Activated naive CD4-positive, alpha-beta T cell treated with anti-CD3 and anti-CD28 coated beads, Interleukin-2, amount 50 U/mL, for 72 hours (primary cell): ENCODE data around the gene TRIM38. TPM values are rescaled to one million over a fixed set of nuclear protein-coding genes. Genes with fewer than 3 reads are reported as not detected.
"Not testable (repeated sequence)": the region's sequence is repeated elsewhere in the genome, so short reads cannot be mapped to it uniquely, and the experiment has no call there.

Experiments used
- ATAC-seq, 2 donors: fragments of 150-1000 bp; cut with Tn5 transposase; 2 replicates each; pipeline ENCODE4 v1.10.0; 2021; ENCODE audit warnings: mild to moderate bottlenecking in 2 of 2, moderate library complexity in 2 of 2
- DNase-seq, 2 donors: peaks; one replicate each; pipeline ENCODE4 v3.0.0; 2021 to 2022; ENCODE audit warnings: low spot score in 2 of 2
- H3K27ac Mint-ChIP-seq, 2 donors: one replicate each; pipeline ENCODE4 v1.8.0; 2022; ENCODE audit warnings: mild to moderate bottlenecking in 2 of 2, mixed read lengths in 2 of 2
- H3K36me3 Mint-ChIP-seq, 2 donors: one replicate each; pipeline ENCODE4 v1.8.0; 2022; ENCODE audit warnings: mixed read lengths in 2 of 2
- H3K9me3 Mint-ChIP-seq, 2 donors: one replicate each; pipeline ENCODE4 v1.8.0; 2022; ENCODE audit warnings: mixed read lengths in 2 of 2
- total RNA-seq, 2 donors: library from RNA; stranded (reverse); gene quantifications; one replicate each; pipeline ENCODE4 v1.2.3, GENCODE V29; 2022

The TRIM38 gene
- total RNA-seq: 10 to 100 TPM; 37.7 to 39.8 TPM

DNA sequence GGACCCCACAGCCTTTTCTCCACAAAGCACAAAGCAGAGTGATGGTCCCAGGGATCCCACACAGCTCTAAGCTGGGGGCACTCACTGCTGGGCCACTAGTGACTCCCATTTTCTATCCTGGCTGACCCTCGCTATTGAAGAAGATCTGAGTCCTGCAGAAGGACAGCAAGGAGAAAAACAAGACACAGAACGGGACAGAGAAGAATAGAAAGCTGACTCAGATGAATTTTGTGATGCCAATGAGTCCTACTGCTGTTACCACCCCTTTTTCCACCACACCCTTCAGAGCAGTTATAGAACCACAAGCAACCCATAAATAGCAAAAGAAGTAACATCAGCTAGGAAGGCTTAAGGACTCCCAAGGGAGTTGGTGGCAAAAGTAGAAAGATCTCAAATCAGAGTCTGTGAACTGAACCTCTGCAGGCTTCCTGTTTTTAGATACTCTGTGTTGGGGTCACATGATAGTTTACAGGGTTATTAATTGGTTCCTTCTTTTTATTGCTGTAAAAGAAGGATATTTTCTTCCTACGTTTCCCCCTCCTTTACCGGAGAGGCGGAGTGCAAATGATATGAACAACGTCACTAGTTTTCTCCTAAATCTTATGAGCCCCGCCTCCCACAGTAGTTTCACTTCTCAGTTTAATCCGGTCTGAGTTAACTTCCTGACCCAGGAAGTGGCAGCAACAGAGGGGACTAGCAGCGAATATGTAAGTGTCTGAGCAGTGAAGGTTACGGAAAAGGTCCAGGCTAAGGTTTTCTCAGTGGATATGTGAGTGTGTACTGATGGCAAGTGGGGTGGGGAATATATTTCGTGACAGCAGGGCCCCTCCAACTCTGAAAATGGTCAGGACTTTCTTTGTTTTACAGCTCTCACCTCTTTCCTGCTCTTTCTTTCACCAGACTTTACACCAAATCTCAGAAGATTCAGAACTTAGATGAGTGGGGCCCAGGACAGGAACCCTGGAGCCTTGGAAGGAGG, at the start of gene TRIM38:
Gene TRIM38, plus strand, starts transcription at position 654 of the 979 bp plus-strand sequence. CDS start 3,721 bp downstream, outside the sequence.
- ATAC-seq: peak; percentile 69 to 75
- peaks cover 69 to 89% of the 10 kb centered on the region in 2 donors for H3K36me3 Mint-ChIP-seq
- DNase-seq: peak; percentile 64 to 75
- peaks cover 22 to 30% of the 10 kb centered on the region in 2 donors for H3K9me3 Mint-ChIP-seq
- H3K27ac Mint-ChIP-seq: peak within 1 kb of the TSS; percentile 94 to 99

DNA sequence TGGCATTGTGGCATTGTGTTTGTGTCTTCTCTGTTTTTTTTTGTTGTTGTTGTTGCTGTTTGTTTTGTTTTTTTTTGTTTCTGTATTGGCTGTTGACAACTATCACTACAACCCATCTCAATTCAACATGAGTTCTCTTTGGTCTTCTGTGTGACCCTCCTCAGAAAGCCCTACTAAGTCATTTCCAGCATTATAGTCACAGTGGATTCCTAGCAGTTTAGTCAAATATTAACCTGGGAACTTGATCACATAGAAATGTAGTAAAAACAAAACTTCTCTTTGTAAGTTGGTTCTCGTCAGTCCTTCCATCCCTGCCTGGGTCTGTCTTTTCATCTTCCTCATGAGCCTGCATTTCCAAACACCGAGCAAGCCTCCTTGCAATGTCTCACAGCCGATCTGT, 48.9 kb upstream of the TRIM38 start:
- peaks cover 4 to 78% of the 10 kb centered on the region in 2 donors for H3K36me3 Mint-ChIP-seq
- peaks cover 10 to 31% of the 10 kb centered on the region in 2 donors for H3K9me3 Mint-ChIP-seq
- peak overlapping the region; percentile 77 to 81 for H3K27ac Mint-ChIP-seq
- DNase-seq (peak in 1 of 2 donors; percentile 33), ATAC-seq (peak; percentile 59 to 83)

- no peak for DNase-seq
- H3K9me3 Mint-ChIP-seq: peaks cover 10 to 35% of the 10 kb centered on the region in 2 donors
- H3K36me3 Mint-ChIP-seq: peaks cover 4 to 75% of the 10 kb centered on the region in 2 donors
- ATAC-seq: no peak
- peak overlapping the region in 1 of 2 donors; percentile 20 for H3K27ac Mint-ChIP-seq
Observed at GRCh38 chr6:25916330-25916729, 46.3 kb upstream of the TRIM38 start.

- peaks cover 10 to 31% of the 10 kb centered on the region in 2 donors for H3K9me3 Mint-ChIP-seq
- DNase-seq (no peak), ATAC-seq (no peak)
- H3K27ac Mint-ChIP-seq: peak overlapping the region in 1 of 2 donors; percentile 20
- peaks cover 4 to 71% of the 10 kb centered on the region in 2 donors for H3K36me3 Mint-ChIP-seq
Observed at GRCh38 chr6:25916789-25917490, 45.7 kb upstream of the TRIM38 start.

DNA sequence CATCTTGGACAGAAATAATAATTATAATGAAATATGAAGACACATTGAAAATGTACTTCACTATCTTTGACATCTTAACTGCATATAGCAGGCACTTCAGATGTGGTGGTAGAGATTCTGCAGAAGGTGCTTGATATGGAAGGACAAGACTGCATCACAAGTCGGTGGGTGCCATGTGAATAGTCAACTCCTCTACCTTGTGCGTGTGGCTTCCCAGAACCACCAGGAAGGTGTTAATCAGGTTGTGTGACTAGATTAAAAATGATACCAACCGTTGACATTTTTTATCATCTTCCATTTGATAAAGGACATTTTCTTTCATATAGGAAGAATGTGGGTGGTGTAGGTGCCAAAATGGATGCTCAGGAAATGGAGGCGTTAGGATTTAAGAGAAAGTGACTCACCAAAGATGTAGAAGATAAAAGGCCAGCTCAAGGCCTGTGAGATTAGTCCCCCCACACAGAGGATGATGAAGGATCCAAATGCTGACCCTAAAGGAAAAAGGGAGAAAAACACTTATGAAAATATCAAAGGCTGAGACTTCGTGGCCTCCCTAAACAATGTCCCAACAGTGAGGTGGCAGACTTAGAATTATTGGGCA, 44.4 kb upstream of the TRIM38 start:
- Mint-ChIP-seq H3K36me3 (peaks cover 4 to 64% of the 10 kb centered on the region in 2 donors), H3K9me3 (peaks cover 10 to 28% of the 10 kb centered on the region in 2 donors), H3K27ac (peak overlapping the region; percentile 5 to 46)
- ATAC-seq: peak; percentile 76 to 84
- DNase-seq: no peak

DNA sequence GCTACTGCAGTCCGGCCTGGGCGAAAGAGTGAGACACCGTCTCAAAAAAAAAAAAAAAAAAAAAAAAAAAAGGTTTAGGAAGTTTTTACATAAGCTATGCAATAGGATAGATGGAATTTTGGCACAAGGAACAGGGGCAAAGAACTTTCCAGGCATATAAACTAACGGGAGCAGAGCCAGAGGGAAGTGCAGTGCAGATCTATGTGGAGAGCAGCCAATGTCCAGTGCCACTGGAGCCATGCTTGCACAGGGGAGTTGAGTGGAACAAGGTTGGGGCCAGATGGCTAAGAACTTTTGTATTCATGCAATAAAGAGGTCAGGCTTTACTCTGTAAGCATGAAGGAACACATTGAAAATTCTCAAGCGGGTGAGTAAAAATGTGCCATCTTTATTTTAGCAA, 42.9 kb upstream of the TRIM38 start:
- no peak overlapping the region for H3K27ac Mint-ChIP-seq
- DNase-seq: no peak
- no peak for ATAC-seq

GRCh38 chr6:25921525-25922203, 40.9 kb upstream of the TRIM38 start:
- ATAC-seq (no peak), DNase-seq (no peak)
- no peak overlapping the region for H3K27ac Mint-ChIP-seq
- peaks cover 7 to 18% of the 10 kb centered on the region in 2 donors for H3K9me3 Mint-ChIP-seq
- peaks cover 0 to 35% of the 10 kb centered on the region in 2 donors for H3K36me3 Mint-ChIP-seq

More for the DNA sequence above, 42.9 kb upstream of the TRIM38 start:
- H3K36me3 Mint-ChIP-seq: peaks cover 0 to 49% of the 10 kb centered on the region in 2 donors
- H3K9me3 Mint-ChIP-seq: peaks cover 7 to 23% of the 10 kb centered on the region in 2 donors

GRCh38 chr6:25922301-25922700, 40.3 kb upstream of the TRIM38 start:
- Mint-ChIP-seq H3K9me3 (peaks cover 7 to 18% of the 10 kb centered on the region in 2 donors), H3K27ac (no peak overlapping the region), H3K36me3 (peaks cover 0 to 34% of the 10 kb centered on the region in 2 donors)
- ATAC-seq (no peak), DNase-seq (no peak)

DNA sequence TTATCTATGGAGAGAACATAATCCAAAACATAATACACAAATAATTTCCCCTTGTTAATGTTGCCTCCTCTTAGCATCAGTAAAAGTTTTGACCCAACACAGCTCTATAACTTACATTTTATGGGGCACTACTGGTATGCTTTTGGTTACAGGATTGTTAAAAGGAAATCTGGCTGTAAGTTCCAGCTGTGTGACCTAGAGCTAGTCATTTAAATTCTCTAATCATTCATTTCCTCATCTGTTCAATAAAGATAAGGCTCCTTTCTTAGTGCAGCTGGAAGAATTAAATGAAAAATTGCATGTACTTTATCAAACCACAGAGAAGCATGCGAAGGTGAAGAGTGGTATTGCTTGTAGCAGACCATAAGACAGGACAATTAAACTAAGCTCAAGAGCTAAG, 36.7 kb upstream of the TRIM38 start:
- no peak for ATAC-seq
- peaks cover 0 to 16% of the 10 kb centered on the region in 2 donors for H3K36me3 Mint-ChIP-seq
- no peak for DNase-seq
- peaks cover 0 to 7% of the 10 kb centered on the region in 2 donors for H3K9me3 Mint-ChIP-seq
- H3K27ac Mint-ChIP-seq: no peak overlapping the region

DNA sequence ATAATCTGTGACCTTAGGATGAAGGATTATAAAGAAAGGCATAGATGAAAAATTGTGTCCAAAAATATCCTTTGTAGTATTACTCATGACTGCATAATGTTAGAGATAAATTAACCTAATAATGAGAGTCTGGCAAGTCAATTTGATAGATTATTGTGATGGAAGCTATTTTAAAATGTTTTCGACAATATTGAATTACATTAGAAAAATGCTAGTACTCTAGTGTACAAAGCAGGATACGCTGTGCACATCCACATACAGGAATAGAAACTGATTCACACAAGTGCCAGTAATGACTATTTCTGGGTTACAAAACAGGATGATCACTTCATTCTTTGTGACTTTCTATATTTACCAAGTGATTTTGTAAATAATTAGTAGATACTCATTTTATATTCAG, 35.4 kb upstream of the TRIM38 start:
- DNase-seq: no peak
- H3K9me3 Mint-ChIP-seq: peaks cover 0 to 3% of the 10 kb centered on the region in 2 donors
- peaks cover 0 to 10% of the 10 kb centered on the region in 2 donors for H3K36me3 Mint-ChIP-seq
- peak in 1 of 2 donors; percentile 80 for ATAC-seq
- H3K27ac Mint-ChIP-seq: no peak overlapping the region

DNA sequence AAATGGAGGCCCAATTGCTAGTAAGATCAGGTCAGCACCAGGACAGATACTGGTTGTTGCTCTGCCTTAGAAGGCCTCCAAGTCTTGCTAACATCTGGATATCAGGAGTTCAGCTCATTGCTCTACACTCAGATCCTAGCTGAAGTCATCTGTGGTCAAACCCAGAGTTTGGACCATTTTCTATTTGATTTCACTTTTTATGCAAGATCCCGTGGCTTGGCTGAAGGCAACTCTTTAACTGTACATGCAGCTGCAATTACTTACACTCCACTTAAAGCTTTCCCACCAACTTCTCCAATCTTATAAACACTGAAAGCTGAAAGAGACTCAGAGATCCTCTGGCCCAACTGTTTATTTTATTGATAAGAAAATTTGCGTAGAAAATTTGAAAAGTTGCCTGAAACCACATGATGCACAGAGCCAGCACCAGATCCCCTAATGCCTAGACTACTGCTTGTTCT, 34.8 kb upstream of the TRIM38 start:
- Mint-ChIP-seq H3K27ac (no peak overlapping the region), H3K9me3 (no peaks in the 10 kb centered on the region), H3K36me3 (peaks cover 0 to 5% of the 10 kb centered on the region in 2 donors)
- DNase-seq: no peak
- peak in 1 of 2 donors; percentile 43 for ATAC-seq

DNA sequence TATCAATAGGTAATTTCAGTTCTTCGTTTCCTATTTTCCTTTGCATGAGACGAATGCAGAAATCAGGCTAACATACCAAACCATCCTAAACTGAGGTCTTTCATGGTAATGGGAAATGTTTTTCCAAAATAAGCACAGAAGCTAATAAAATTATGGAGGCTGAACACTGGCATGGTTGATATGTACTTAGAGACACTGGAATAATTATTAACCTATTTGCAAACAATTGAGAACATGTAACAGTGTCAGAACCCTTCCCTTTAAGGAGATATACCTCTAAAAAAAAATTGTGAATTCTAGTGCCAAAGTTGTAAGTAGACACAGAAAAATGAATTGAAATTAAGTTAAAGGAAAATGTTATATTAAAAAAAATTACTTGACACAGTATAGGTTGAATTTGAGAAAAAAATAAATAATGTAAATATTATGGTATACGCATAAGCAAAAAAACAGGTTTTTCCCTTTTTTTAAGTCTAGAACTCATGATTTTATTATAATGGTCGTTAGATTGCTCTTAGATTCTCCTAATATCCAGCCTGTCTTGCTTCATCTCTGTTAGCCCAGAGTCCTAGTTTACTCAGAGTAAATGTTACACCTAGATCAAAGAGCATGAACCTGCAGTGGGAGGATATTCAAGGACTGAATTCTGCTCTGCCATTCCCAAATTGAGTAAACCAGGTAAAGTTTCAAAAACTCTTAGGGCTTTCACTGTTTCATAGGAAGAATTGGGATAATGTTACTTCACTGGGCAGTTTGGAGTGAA, 33.9 kb upstream of the TRIM38 start:
- no peaks in the 10 kb centered on the region for H3K9me3 Mint-ChIP-seq
- ATAC-seq (no peak), DNase-seq (no peak)
- peaks cover 0 to 5% of the 10 kb centered on the region in 2 donors for H3K36me3 Mint-ChIP-seq
- no peak overlapping the region for H3K27ac Mint-ChIP-seq

DNA sequence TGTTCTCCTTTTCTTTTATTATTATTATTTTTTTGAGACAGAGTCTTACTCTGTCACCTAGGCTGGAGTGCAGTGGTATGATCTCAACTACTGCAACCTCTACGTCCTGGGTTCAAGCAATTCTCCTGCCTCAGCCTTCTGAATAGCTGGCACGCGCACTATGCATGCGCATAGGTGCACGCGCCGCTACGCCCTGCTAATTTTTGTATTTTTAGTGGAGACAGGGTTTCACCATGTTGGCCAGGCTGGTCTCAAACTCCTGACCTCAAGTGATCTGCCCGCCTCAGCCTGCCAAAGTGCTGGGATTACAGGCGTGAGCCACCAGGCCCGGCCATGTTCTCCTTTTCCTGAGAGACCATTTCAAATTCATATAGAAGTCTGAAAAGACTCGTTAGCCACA, 32.8 kb upstream of the TRIM38 start:
- H3K9me3 Mint-ChIP-seq, H3K27ac Mint-ChIP-seq, ATAC-seq, DNase-seq, H3K36me3 Mint-ChIP-seq: not testable (repeated sequence)

- ATAC-seq: no peak
- Mint-ChIP-seq H3K27ac (no peak within 1 kb of the TSS), H3K9me3 (no peaks in the 10 kb centered on the region)
Observed at GRCh38 chr6:25930532-25931410, 31.8 kb upstream of the TRIM38 start, which contains the start of gene SLC17A2. TSS of gene SLC17A2 (minus strand) at chr6:25930691. CDS start at chr6:25925796, 4,895 bp downstream.

More at GRCh38 chr6:25930532-25931410, 31.8 kb upstream of the TRIM38 start, which contains the start of gene SLC17A2:
- DNase-seq: no peak
- peaks cover 0 to 11% of the 10 kb centered on the region in 2 donors for H3K36me3 Mint-ChIP-seq
